NCI-H2081 (cell line): ENCODE data around the gene HES5.
"Not testable (repeated sequence)": the region's sequence is repeated elsewhere in the genome, so short reads cannot be mapped to it uniquely, and the experiment has no call there.

Experiments used
- DNase-seq, 2 experiments: peaks; one replicate each; lab custom pipeline; 2025; lab: John Stamatoyannopoulos, UW

The HES5 gene

DNA sequence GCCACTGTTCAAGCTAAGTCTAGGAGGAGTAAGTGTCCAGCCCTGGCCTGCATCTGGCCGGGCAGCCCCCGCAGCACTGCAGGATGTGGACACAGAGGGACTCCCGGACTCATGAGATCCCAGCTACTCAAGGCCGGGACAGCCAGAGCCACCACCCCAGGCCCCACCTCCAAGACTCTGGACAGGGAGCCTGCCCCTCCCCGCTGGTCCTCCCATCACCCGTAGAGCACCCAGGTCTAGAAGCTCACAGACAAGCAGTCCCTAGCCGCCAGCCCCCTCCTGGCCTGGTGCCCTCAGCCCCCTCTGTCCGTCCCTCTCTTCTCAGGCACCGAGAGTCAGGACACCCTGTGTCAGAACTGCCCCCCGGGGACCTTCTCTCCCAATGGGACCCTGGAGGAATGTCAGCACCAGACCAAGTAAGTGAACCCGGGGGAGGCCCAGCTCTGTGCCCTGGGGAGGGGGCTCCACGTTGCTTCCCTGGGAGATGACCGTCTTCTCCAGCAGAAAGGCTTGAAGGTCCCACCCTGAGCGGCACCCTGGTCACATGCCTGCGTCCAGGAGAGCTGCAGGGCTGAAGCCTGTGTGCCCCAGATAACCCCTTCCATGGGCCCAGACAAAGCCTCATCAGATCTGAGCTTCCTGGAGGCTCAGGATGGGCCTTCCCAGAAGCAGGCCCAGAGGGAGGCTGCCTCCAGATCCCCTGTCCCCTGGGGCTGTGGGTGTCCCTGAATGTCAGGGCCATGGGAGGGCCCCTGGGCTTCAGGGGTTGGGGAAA, 30.4 kb upstream of the HES5 start:
- no peak for DNase-seq

DNA sequence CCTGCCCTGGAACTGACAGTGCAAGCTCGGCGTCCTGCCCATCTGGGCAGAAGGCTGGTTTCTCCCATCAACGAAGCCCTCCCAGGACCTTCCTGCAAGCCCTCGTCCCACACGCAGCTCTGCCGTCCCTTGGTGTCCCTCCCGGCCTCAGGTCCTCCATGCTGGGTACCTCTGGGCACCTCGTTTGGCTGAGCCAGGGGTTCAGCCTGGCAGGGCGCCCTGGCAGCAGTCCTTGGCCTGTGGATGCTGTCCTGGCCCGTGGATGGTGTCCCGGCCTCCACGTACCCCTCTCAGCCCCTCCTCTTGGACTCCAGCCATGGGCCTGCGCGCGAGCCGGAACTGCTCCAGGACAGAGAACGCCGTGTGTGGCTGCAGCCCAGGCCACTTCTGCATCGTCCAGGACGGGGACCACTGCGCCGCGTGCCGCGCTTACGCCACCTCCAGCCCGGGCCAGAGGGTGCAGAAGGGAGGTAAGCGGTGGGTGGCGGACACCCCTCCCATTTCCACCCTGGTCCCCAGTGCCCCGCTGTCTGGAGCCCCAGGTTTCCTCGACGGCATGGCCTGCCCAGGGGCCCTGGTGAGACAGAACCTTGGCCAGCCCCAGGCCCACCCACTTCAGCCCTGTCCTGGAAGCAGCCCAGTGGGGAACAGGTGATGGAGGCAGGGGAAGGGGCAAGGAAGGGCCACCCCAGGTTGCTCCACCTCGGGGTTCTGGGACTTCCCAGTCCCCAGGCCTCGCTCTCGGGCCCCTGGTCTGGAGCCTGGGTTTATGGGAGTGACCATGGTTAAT, 29.6 kb upstream of the HES5 start:
- no peak for DNase-seq

DNA sequence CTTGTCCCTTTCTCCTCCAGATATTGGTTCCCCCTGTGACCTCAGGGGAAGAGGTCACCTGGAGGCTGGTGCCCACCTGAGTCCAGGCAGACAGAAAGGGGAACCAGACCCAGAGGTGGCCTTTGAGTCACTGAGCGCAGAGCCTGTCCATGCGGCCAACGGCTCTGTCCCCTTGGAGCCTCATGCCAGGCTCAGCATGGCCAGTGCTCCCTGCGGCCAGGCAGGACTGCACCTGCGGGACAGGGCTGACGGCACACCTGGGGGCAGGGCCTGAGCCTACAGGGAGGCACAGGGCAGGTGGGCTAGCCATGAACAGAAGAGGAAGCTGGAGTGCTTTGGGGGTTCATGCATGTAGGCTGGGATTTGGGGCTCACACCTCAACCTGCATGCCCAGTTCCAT, 28.8 kb upstream of the HES5 start:
- no peak for DNase-seq

DNA sequence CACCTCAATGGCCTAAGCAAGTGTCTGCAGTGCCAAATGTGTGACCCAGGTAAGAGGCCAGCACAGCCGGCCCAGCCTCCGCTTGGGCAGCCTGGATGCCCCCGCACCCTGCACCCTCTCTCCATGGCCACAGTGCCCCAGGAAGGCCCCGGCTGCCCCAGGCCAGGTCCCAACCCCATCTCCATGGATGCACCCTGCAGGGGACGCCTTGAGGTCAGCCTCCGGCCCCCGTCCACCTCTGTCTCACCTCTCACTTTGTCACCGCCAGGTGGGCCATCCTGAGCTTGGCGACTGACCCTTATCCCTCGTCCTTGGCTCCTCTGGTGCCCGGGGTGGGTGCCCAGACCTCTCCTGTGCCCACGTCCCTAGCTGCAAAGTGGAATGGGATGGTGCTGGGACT, 28.4 kb upstream of the HES5 start:
- DNase-seq = no peak

DNA sequence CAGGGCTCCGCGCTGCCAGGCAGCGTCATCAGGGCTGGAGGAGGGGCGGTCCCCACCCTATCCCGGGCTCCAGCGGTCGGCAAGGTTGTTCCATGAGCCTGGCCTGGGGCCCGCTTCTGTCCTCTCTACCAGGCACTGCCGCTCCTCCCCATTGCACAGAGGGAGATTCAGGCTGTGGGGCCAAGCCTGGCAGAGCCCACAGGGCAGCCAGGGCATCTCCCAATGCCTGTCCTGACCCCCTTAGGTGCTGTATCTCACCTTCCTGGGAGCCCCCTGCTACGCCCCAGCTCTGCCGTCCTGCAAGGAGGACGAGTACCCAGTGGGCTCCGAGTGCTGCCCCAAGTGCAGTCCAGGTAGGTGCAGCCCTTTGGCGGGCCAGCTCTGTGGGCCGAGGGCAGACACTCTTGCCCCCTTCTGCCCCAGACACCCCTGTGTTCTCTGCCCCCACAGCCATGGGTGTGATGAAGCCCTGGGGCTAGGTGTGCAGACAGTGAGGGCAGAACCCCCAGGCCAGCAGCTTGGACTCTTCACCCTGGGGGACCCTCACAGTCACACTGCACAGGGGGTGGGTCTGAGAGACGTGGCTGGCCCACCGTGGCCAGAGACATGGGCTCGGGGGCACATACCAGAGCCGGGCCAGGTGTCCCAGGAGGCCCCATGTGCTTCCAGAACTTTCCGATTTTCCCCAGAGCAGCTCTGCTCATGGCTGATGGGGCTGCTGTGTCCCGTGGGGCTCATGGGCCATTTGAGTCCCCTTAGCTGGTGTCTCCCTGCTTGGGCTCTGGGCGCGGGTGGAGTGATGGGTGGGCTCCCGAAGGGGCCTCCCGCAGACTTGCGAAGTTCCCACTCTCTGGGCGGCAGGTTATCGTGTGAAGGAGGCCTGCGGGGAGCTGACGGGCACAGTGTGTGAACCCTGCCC, 27.7 kb upstream of the HES5 start:
- DNase-seq = no peak

DNA sequence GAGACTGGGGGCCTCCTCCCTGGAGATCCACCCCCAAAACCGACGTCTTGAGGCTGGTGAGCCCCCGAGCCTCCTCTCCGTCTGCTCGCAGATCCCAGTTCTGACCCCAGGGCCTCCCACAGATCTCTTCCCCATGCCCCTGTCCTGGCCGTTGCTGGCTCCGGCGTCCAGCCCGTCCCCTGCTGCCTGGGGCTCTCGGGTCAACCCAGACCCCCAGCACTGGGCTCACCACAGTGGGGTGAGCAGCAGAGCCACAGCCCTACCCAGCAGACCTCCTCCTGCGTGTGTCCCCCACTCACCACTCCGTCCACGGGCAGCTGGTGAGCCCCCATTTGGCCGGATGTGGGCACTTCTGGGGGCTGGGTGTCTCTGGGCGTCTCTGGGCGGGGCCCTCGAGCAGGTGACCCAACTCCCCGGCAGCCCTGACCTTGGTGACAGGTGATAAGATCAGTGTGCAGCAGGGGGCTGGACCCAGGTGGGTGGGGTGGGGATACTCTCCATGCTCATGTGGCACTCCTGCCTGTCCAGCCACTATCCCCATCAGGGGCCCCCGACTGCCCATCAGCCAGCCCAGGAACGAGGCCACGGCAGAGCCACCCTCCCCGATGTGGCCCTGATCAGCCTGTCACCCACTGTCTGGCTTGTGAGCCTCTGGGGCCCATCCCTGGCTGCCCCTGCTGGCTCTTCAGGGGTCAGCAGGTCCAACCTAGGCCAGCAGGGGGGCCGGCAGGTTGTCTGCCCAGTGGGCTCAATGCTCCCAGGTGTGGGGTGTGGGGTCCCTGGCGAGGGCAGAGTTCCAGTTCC, 26.8 kb upstream of the HES5 start:
- no peak for DNase-seq

DNA sequence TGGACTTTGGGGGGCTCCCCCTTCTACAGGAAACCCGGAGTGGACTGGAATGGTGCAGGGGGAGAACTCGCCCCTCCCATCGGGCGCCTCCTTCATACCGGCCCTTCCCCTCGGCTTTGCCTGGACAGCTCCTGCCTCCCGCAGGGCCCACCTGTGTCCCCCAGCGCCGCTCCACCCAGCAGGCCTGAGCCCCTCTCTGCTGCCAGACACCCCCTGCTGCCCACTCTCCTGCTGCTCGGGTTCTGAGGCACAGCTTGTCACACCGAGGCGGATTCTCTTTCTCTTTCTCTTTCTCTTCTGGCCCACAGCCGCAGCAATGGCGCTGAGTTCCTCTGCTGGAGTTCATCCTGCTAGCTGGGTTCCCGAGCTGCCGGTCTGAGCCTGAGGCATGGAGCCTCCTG, 26.2 kb upstream of the HES5 start, which contains the start of gene TNFRSF14:
TSS of gene TNFRSF14 (plus strand) at position 95 of the 401 bp plus-strand sequence. CDS start at position 389, 294 bp downstream.
- no peak for DNase-seq

DNA sequence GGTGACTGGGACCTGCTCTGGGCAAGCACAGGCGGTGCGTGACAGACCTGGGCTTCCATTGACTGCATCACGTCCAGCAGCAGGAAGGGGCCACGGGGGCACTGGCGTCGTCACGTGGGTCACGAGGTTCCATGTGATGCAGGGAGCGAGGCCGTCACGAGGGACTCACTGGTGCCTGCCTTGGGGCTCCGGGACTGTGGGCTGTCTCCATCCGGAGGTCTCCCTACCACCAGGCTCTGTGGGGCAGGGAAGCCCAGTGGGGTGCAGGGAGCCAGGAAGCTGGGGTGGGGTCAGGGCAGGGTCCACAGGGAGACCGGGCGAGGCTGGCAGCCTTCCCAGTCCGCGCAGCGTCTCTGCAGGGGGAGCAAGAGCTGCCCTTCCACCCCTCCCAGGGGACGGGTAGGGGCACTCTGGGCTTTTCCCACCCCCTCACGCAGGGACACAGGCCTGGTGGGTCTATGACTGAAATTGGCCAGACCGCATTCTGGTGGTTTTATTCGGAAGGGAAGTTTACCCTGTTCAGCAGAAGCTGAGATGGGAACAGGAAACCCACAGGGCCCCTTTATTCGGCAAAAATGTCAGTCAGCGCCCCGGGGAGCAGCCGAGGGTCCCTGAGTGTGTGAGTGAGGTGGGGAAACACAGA, 25.7 kb upstream of the HES5 start:
- DNase-seq = no peak

DNA sequence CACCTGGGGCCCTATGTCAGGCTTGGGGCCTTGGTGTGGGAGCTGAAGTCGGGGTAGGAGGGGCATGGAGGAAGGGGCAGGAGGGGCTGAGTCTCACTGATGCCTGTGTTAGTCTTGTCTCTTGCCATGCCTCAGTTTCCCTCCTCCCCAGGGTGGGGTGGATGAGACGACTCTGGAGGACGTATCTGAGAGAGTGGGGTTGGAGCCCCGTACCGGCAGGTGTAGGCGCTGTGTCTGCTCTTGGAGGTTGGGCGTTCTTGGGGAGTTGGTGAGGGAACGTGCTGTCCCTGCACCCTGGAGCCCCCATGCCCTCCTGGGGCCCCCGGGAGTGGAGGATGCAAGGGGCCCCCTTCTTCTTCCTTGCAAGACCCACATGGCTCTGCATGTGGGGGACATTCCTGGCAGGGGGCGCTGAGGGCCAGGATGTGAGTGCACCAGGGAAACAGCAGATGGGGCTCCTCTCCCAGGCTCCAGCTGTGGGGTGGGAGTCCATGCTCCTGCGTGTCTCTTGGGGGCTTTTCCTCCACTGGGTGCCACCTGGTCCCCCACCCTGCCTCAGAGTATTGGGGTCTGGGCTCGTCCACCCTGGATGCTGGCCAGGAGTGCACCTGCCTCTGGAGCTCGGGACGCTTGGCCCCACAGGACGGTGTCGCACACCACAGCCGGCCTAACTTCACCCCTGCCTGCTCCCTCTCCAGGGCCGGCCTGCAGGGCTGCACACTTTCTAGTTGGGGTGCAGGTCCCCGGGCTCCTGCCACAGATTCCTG, 24.7 kb upstream of the HES5 start:
- DNase-seq = no peak

DNA sequence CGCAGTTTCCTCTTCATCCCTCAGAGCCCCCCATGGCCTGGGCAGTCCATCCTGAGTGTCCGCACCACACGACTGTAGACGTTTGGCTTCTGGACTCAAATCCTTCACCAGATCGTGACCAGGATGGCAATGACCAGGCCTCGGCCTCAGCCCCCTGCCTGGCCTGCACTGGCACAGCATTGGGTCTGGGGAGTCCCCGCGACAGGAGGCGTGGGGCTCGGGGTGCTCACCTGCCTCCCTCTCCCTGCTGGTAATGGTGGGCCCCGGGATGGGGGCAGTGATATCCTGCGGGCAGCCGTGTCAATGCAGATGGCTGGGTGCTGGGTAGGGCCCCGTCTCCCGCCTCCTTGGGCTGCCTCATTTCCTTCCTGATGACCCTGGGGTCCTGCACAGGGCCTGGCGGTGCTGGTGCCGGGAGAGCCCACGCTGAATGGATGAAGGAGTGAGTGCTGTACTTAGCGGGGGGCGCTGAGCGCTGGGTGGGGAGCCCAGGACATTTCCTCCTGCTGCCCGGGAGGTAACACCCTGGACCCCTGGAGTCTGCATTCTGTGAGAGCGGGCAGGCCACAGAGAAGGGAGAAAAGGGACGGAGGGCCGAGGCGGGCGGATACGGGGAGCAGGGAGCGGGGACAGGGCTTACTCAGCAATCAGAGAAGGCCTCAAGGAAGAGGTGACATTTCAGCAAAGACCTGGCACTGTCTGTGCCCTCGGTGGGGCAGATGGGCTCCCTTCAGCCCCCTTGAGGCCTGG, 24.0 kb upstream of the HES5 start:
- no peak for DNase-seq

DNA sequence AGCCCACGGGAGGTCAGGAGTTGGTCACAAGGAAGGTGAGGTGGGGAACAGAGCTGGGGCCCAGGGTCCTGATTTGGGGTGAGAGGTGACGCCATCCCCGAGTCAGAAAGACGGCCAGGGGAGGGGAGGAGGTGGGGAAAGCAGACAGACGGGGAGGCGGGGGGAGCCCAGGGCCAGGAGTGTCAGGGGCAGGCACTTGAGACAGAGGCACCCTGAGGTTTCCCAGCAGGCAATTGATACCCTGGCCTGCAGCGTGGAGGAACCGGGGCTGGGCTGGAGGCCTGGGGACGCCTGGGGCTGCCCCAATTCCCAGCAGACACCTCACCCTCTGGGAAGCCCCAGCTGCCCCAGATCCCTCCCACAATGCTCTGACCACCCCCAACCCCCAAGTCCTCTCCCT, 23.0 kb upstream of the HES5 start:
- DNase-seq = not testable (repeated sequence)

DNA sequence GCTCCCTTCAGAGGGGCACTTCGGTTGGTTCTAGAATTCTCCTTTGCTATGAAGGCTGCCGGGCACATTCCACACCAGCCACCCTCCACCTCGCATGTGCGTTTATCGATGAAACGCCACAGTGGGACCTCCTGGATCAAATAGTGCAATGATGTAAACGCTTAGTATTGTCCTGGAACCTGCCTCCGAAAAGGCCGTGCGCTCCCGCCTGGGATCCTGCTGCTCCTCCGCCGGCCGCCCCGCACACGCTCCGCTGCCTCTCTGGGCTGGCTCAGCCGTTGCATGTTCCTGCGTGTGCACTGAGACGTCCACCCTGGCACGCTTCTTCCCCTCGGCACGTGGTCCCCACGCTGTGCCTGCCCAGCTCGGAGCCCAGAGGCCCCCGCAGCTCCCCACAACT, 22.1 kb upstream of the HES5 start:
- DNase-seq = no peak

DNA sequence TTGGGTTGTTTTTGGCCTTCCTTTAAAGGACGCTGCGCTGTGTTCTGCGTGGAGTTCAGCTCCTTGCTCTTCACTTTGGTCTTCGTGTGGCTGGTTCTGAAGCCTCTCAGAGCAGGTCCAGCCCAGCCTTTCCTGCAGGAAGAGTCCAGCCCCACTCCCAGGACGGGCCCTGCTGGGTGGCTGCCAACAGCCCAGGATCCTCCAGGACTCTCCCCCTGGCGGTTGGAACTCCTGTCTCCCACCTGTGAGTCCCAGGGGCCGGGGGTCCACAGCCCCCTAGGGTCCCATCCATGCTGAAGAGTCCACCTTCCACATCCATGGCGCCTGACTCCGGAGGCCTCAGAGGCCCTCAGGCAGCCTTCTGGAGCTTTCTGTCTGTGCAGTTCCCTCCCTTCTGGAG, 21.5 kb upstream of the HES5 start:
- not testable (repeated sequence) for DNase-seq

DNA sequence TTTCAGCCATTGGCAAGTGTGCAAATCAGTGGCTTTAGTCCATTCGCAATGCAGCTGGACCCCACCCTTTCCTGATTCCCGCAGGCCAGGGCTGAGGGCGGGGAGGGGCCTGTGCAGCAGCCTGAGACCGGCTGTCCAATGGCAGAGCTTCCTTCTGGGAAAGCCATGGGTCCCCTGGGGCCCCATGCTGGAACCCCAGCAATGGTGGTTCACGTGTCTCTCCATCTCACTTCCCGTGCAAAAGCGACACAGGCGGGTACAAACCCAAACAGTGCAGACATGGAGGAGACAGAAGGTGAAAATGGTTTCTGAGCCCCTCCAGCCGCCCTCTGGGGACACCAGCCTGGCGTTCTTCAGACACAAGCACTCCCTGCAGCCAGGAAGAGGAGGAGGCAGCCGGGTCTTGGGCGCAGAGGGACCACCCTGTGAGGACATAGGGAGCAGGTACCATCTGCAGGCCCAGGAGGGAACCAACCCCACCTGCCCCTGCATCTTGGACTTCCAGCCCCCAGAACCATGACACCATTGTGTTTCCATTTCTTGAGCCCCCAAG, 20.3 kb upstream of the HES5 start:
- DNase-seq = not testable (repeated sequence)

DNA sequence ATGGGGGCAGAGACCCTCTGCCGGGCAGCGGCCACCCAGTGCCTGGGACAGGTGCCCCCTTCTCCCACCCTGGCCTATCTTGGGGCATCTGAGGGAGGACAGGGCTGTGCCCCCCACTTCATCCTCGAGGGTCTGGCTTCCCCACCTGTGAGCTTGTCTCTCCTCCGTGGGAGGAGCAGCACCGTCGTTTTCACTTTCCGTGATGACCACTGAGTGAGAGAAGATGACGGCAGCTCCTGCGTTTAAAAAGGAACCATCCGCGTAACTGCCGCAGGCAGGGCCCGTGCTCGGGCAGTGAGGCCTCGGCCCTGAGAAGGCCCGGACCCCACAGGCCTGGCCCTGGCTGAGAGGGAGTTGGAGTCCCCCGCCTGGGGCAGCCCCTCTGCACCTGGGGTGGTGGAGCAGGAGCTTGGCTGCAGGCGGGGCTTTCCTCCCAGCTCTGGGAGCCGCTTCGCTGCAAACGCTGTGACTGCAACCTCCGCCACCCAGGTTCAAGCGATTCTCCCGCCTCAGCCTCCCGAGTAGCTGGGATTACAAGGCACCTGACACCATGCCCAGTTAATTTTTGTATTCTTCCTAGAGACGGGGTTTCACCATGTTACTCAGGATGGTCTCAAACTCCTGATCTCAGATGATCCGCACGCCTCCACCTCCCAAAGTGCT, 19.4 kb upstream of the HES5 start:
- DNase-seq = not testable (repeated sequence)

DNA sequence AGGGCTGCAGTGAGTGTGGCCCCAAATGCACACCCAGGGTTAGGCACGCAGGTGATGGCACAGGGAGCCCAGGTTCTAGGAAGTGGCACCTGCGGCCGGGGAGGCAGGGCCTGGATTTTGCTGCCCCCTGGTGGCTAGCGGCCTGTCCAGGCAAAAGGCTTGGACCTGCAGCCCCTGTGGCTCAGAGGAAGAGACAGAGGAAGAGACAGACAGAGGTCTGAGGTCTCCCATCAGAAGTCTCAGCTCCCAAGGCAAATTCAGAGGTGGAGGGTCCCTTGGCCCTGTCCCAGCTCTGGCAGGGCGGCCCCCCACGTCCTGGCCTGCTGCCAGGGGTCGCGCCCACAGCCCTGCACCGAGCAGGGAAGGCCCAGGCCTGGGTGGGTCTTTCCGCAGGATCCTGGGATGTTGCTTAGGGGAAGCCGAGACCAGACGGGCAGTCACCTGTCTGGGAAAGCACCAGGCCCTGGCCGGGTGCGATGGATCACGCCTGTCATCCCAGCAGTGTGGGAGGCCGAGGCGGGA, 18.1 kb upstream of the HES5 start:
- DNase-seq = peak; percentile 79 to 83

DNA sequence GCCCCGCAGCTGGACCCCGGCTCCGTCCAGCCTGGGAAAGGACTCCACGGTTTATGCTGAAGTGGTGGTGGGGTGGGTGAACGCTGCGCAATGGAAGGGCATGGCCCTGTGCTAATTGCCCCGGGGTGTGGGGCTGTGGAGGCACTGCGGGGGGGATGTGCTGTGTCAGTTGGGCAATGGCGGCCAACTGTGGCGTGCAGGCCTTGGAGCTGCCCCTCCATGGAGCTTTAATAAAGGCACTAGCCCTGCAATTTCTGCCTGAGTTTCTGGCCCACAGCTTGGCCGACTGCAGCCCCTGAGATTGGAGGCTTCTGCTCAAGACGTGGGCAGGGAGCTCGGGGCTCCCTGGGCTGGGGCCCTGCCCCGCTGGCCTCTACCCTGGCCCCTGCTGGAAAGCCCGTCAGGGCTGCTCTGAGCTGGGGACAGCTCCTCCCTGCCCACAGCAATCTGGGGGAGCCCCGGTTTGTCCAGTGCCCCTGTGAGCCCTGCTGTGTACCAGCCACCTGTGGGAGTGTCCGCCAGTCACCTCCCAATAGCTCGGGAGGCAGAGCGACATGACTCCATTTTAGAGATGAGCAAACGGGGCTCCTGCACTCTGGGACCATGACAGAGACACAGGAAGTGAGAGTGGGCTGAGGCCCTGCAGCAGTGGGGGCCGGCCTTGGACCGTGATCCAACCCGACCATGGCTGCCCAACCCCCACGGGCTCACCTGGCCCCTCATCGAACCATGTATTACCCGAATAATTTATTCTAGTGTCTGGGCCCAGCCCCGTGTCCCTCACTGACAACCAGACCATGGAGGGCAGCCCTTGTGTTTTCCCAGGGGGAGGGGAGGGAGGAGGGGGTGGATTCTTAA, 17.4 kb upstream of the HES5 start:
- peak in 1 of 2 experiments; percentile 73 for DNase-seq
